SKM-1 (cell line): ENCODE data around the gene OR4K1.
"Not testable (repeated sequence)": the region's sequence is repeated elsewhere in the genome, so short reads cannot be mapped to it uniquely, and the experiment has no call there.

Source experiments
- DNase-seq: peaks from one replicate; lab custom pipeline; 2025; ENCODE audit not compliant: unreplicated experiment; lab: John Stamatoyannopoulos, UW

Gene OR4K1

GRCh38 chr14:19930617-19931016 lies at the start of gene OR4K1:
Gene OR4K1, plus strand, starts transcription at chr14:19930917. Its CDS starts 4,750 bp downstream, at chr14:19935667.
- DNase-seq = no peak

DNA sequence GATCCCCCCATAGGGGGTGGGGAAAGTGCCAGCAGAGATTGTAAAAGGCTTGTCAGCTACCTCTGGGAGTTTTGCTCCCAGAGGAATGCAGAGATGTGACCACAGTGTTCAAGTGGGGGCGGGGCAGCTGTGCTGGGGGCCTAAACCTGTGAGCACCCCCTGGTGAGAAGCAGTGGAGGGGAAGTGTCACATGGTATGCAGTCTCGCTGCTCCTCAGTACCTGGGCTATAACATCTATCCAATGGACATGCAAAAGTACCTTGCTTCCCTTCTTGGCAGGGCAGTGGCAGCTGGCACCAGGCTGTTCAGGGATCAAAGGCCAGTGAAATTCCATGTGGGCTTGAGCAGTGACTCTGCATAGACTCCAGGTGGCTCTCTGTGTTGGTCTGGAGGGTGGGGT lies 35.4 kb upstream of the OR4K1 start:
- no peak for DNase-seq

DNA sequence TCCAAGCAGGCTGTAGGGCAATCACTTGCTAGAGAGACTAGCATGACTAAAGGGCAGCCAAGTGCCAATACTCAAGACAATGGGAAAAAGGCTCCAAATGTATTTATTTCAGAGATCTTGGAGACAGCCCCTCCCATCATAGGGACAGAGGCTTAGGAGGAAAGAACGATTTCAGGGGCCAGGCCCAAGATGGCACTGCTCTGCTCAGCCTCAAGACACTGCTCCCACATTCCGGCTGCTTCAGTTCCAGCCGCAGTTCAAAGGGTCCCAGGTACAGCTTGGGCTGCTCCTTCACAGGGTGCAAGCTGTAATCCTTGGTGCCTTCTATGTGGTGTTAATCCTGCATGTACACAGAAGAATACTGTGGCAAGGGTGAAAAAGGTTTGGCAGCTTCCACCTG lies 29.7 kb upstream of the OR4K1 start:
- DNase-seq = no peak

DNA sequence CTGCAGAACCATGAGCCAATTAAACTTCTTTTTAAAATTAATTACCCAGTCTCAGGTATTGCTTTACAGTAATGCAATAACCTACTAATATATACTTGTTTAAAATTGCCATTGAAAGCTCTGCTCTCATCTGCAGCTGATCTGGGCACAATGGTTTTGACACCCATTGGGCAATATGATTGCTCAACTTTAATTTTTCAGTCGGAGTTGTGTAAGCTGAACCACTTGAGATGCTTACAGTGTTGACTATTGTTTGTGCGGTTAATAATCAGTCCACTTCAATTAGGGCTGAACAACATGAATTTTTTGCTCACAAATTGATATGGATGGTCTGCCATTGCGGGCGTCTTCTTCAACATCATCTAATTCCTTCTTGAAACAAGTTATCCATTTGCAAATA lies 28.3 kb upstream of the OR4K1 start:
- DNase-seq = no peak

GRCh38 chr14:19906665-19907064 lies 24.1 kb upstream of the OR4K1 start:
- no peak for DNase-seq

DNA sequence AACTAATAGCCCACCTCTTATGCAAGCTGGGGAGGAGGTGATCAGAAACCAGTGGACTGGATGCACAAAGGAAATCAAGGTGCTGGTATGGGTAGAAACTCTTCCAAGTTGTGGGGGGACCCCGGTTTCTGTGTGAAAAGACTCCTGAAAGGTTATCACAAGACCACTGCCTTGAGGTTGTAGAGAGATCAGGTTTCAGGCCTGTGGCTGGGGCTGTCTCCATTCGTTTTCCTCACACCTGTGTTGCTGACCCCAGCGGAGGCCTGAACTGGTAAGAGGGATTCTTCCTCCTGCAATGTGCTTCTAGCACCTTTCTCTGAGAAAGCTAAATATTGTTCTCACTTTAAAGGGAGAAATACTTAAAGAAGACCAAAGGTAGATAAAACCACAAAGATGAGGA lies 19.6 kb upstream of the OR4K1 start:
- DNase-seq = no peak

- DNase-seq = no peak
Observed at GRCh38 chr14:19917243-19917642, 13.5 kb upstream of the OR4K1 start.

- no peak for DNase-seq
Observed at GRCh38 chr14:19917955-19918518, 12.7 kb upstream of the OR4K1 start.

- DNase-seq = no peak
Observed at GRCh38 chr14:19918553-19919264, 12.0 kb upstream of the OR4K1 start.

GRCh38 chr14:19920021-19920657 lies 10.6 kb upstream of the OR4K1 start, which contains the start of gene OR4K5:
Gene OR4K5, plus strand, starts transcription at chr14:19920607. Its CDS starts 0 bp downstream, at chr14:19920607.
- no peak for DNase-seq

DNA sequence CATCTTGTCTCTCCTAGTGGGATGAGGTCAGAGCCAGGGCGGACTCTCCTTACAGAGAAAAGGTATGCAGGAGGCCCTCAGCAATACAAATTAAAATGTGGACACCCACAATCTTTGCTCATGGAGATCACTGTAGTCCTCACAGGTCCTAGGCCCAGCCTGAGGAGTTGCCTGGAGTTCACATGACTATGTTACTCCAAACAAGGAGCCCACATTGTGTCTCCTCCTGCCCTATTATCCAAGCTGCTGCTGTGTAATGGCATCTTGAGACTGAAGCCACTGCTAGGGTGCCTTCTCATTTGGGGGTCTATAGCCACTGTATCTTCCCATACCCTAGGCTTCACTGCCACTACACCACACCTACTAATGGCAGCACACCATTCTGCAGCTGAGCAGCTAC lies 11.0 kb downstream of the OR4K1 start:
- DNase-seq = no peak

- no peak for DNase-seq
Observed at GRCh38 chr14:19947413-19948090, 16.8 kb downstream of the OR4K1 start.

- DNase-seq = no peak
Observed at GRCh38 chr14:19949218-19949617, 18.5 kb downstream of the OR4K1 start.

DNA sequence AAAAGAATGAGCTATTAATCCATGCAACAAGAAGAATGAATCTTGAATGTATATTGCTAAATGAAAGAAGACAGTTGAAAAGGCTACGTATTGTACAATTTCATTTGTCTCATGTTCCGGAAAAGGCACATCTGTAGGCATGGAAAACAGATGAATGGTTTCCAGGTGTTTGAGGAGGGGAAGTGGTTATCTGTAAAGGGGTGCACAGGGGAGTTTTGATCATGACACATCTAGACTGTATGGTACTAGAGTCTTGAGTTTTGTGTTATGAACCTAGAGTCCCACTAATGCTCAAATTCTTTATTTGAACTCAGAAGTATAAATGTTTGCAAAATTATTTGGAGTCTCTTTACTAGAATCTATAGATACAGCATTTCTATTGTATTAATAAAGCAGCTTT lies 39.0 kb downstream of the OR4K1 start:
- DNase-seq = not testable (repeated sequence)

- no peak for DNase-seq
Observed at GRCh38 chr14:19974844-19975243, 44.1 kb downstream of the OR4K1 start.

DNA sequence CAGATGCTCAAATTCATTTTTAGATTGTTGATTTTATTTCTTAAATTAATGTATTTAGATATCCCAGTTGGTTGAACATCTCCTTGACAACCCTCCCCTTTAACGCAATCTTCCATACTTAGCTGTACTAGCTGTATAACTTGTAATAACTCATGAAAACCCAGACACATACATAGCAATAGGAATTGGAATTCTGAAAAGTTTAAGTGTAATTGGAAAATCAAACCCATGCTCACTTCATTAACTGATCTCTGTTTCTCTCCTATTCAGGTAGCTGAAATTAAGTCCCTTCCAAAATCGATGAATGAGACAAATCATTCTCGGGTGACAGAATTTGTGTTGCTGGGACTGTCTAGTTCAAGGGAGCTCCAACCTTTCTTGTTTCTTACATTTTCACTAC lies 44.6 kb downstream of the OR4K1 start, which contains the start of gene OR4K15:
TSS of gene OR4K15 (plus strand) at position 301 of the 400 bp plus-strand sequence. CDS start at position 301, 0 bp downstream.
- no peak for DNase-seq
